Measurements from ENCODE around the gene CCL7.

The CCL7 gene

GRCh38 chr17:34275881-34276280 is 5.9 kb downstream of the CCL7 start:
- no peak for DNase-seq (ENCODE audit: low spot score)
- TF ChIP-seq CTCF (IDR thresholded peaks at IDR 0.05; ENCODE audit: borderline replicate concordance, control extremely low read depth, extremely low read depth, insufficient read depth, missing control alignments): no peak
- in situ Hi-C loops (cut with MboI; ENCODE audit: low sequenced_read_pairs, unreplicated experiment): no loop called here

GRCh38 chr17:34276826-34277225 is 6.8 kb downstream of the CCL7 start:
- in situ Hi-C loops (cut with MboI; ENCODE audit: low sequenced_read_pairs, unreplicated experiment): no loop called here
- no peak for TF ChIP-seq CTCF (IDR thresholded peaks at IDR 0.05; ENCODE audit: borderline replicate concordance, control extremely low read depth, extremely low read depth, insufficient read depth, missing control alignments)
- no peak for DNase-seq (ENCODE audit: low spot score)

DNA sequence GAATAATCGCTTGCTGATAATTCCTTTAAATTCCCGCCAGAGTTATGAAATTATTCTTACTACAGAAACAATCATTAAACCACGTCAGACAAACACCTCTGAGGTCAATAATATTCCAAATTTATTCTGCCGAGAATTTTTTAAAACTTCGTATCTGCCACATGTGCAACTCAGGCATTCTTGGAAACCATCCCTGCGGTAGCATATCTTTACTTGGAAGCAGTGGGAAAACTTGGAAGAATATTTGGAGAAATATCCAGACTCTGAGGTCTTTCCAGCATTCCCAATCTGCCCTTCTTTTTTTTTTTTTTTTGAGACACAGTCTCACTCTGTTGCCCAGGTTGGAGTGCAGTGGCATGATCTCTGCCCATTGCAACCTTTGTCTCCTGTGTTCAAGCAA is 13.6 kb downstream of the CCL7 start:
- in situ Hi-C loops (cut with MboI; ENCODE audit: low sequenced_read_pairs, unreplicated experiment): no loop called here
- no peak for DNase-seq (ENCODE audit: low spot score)
- TF ChIP-seq CTCF (IDR thresholded peaks at IDR 0.05; ENCODE audit: borderline replicate concordance, control extremely low read depth, extremely low read depth, insufficient read depth, missing control alignments): no peak

DNA sequence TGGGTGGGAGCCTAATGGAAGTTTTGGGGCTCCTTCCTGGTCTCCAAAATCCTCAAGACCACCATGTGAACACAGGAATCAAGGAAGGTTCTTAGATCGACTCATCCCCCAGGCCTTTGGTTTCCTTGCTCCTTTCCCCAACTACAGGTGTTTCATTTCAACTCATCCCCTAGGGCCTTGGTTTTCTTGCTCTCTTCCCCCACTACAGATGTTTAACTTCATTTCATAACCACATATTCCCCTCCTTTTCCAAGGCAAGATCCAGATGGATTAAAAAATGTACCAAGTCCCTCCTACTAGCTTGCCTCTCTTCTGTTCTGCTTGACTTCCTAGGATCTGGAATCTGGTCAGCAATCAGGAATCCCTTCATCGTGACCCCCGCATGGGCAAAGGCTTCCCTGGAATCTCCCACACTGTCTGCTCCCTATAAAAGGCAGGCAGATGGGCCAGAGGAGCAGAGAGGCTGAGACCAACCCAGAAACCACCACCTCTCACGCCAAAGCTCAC is 15.3 kb downstream of the CCL7 start, which contains the start of gene CCL11:
Gene CCL11 (plus strand): TSS at position 457 of the 507 bp plus-strand sequence. CDS start 67 bp downstream, outside the sequence.
- TF ChIP-seq CTCF (IDR thresholded peaks at IDR 0.05; ENCODE audit: borderline replicate concordance, control extremely low read depth, extremely low read depth, insufficient read depth, missing control alignments): no peak
- in situ Hi-C loops (cut with MboI; ENCODE audit: low sequenced_read_pairs, unreplicated experiment): no loop called here

DNA sequence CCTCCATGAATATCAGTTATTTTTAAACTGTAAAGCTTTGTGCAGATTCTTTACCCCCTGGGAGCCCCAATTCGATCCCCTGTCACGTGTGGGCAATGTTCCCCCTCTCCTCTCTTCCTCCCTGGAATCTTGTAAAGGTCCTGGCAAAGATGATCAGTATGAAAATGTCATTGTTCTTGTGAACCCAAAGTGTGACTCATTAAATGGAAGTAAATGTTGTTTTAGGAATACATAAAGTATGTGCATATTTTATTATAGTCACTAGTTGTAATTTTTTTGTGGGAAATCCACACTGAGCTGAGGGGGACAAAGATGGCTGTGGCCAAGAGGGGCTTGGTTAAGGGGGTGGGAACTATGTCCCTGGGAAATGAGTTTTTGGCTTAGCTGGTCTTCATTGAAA is 17.9 kb downstream of the CCL7 start:
- TF ChIP-seq CTCF (IDR thresholded peaks at IDR 0.05; ENCODE audit: borderline replicate concordance, control extremely low read depth, extremely low read depth, insufficient read depth, missing control alignments): no peak
- in situ Hi-C loops (cut with MboI; ENCODE audit: low sequenced_read_pairs, unreplicated experiment): no loop called here
- DNase-seq (ENCODE audit: low spot score): no peak

More for the DNA sequence above, 15.3 kb downstream of the CCL7 start, which contains the start of gene CCL11:
- no peak for DNase-seq (ENCODE audit: low spot score)

DNA sequence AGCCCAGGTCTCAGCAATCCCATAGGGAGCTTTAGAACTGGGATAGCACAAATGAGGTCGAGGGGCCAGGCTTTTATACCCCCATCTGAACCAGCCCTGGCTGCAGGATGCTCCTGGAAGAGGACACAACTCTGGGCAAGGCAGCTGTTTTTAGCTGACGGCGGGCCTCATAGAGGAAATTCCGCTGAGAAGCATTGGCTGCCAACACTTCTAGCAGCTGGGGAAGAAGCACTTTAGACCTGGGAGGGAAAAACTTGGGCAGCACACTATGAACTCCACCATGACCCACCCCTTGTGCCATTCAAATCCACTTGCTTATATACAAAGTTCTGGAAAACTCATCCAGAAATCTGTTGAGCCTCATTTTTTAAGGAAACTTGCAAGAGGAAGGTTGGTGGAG is 20.6 kb downstream of the CCL7 start:
- in situ Hi-C loops (cut with MboI; ENCODE audit: low sequenced_read_pairs, unreplicated experiment): no loop called here
- DNase-seq (ENCODE audit: low spot score): no peak
- TF ChIP-seq CTCF (IDR thresholded peaks at IDR 0.05; ENCODE audit: borderline replicate concordance, control extremely low read depth, extremely low read depth, insufficient read depth, missing control alignments): no peak
